Endothelial cell of umbilical vein (primary cell): ENCODE results near the gene ZCWPW1. TPM values are rescaled to one million over a fixed set of nuclear protein-coding genes. Genes with fewer than 3 reads are reported as not detected.

ENCODE experiments used
- BruUV-seq: library from RNA; stranded (reverse); fragments of 400-500 nt; replicated peaks from 2 replicates; lab custom pipeline; 2021; lab: Mats Ljungman, UMichigan
- CTCF ChIA-PET: fragments of 300-600, 350-600 bp; sonication (Branson Sonifier 250); formaldehyde crosslinking; loops from one replicate; lab custom pipeline; 2021; ENCODE audit warnings: antibody characterized with exemption, inconsistent platforms; lab: Charles Lee
- POLR2A ChIA-PET: fragments of 300-600, 350-600 bp; sonication (Branson Sonifier 250); formaldehyde crosslinking; loops from one replicate; lab custom pipeline; 2021; ENCODE audit warnings: antibody characterized with exemption, inconsistent platforms; lab: Charles Lee
- DNase-seq: peaks from one replicate; pipeline ENCODE4 v3.0.0-alpha.2; 2011; ENCODE audit warnings: low read depth, low spot score
- FAIRE-seq: peaks from 2 replicates; lab custom pipeline; 2011; peaks lifted over from hg19 to GRCh38; lab: Jason Lieb, UNC
- H2AFZ ChIP-seq: 2 replicates; pipeline ENCODE4 v1.6.0; 2012; ENCODE audit warnings: low read depth, low read length, control low read depth, inconsistent platforms
- H3K27ac ChIP-seq: 2 replicates; pipeline ENCODE4 v1.5.1; 2011; ENCODE audit warnings: low read depth, mild to moderate bottlenecking, control low read depth, low read length, moderate library complexity; ENCODE audit not compliant: insufficient read depth
- H3K27me3 ChIP-seq, 2 experiments: 2 replicates each; pipeline versions ENCODE4 v1.6.0 to v1.6.1; 2011; ENCODE audit warnings: low read length in 2 of 2, mixed read lengths in 1 of 2; ENCODE audit not compliant: control insufficient read depth in 2 of 2, insufficient read depth in 2 of 2
- H3K36me3 ChIP-seq, 2 experiments: 2 replicates in 1 of 2; 3 replicates in 1 of 2; pipeline ENCODE4 v1.5.1; 2011; ENCODE audit warnings: low read length in 2 of 2, mild to moderate bottlenecking in 1 of 2, moderate library complexity in 1 of 2; ENCODE audit not compliant: control insufficient read depth in 2 of 2, insufficient read depth in 2 of 2; ENCODE audit errors: extremely low read depth in 1 of 2
- H3K4me1 ChIP-seq: 3 replicates; pipeline ENCODE4 v1.5.1; 2011; ENCODE audit warnings: mild to moderate bottlenecking, low read length; ENCODE audit not compliant: control insufficient read depth, insufficient read depth; ENCODE audit errors: extremely low read depth
- H3K4me2 ChIP-seq: 2 replicates; pipeline ENCODE4 v1.6.1; 2011; ENCODE audit warnings: low read length, control low read depth, mixed read lengths; ENCODE audit not compliant: insufficient read depth
- H3K4me3 ChIP-seq, 3 experiments: fragments of 200-600 bp in 1 of 3; sonication (generic), shearing (Covaris generic) in 1 of 3; replicated peaks in 1 of 3; 2 replicates each; pipeline ENCODE4 v1.5.1; 2011 to 2016; ENCODE audit warnings: control low read depth in 3 of 3, low read length in 3 of 3, mild to moderate bottlenecking in 2 of 3, inconsistent platforms in 1 of 3, low read depth in 1 of 3, moderate library complexity in 1 of 3; ENCODE audit not compliant: insufficient read depth in 1 of 3
- H3K79me2 ChIP-seq: 2 replicates; pipeline ENCODE4 v1.6.0; 2012; ENCODE audit warnings: low read length, inconsistent platforms; ENCODE audit not compliant: control insufficient read depth, insufficient read depth
- H3K9ac ChIP-seq: replicated peaks from 2 replicates; pipeline ENCODE3; 2011; ENCODE audit warnings: low read length, control low read depth; ENCODE audit not compliant: insufficient read depth; ENCODE audit errors: extremely low read depth
- H3K9me1 ChIP-seq: replicated peaks from 3 replicates; pipeline ENCODE4 v1.6.0; 2011; ENCODE audit warnings: mild to moderate bottlenecking, low read length; ENCODE audit not compliant: control insufficient read depth, insufficient read depth; ENCODE audit errors: extremely low read depth
- H3K9me3 ChIP-seq: replicated peaks from 2 replicates; pipeline ENCODE4 v1.5.1; 2012; ENCODE audit warnings: low read length, inconsistent platforms; ENCODE audit not compliant: control insufficient read depth, insufficient read depth
- H4K20me1 ChIP-seq: replicated peaks from 2 replicates; pipeline ENCODE3; 2011; ENCODE audit warnings: mild to moderate bottlenecking, low read length; ENCODE audit not compliant: control insufficient read depth, insufficient read depth; ENCODE audit errors: extremely low read depth
- EZH2 ChIP-seq: IDR thresholded peaks from 2 replicates; pipeline ENCODE4 v1.6.1; 2012; ENCODE audit warnings: borderline replicate concordance, low read depth, mild to moderate bottlenecking, moderate library complexity, low read length, inconsistent platforms; ENCODE audit not compliant: severe bottlenecking
- GATA2 ChIP-seq: IDR thresholded peaks from 2 replicates; pipeline ENCODE4 v1.7.0; 2011; ENCODE audit warnings: low read depth, mild to moderate bottlenecking, moderate library complexity, mixed read lengths, low read length; ENCODE audit not compliant: insufficient read length, insufficient read depth
- JUN ChIP-seq: IDR thresholded peaks from 2 replicates; pipeline ENCODE4 v1.6.1; 2011; ENCODE audit warnings: borderline replicate concordance, low read depth; ENCODE audit not compliant: insufficient read length, insufficient read depth
- dilution Hi-C: fragments of 300-500 bp; cut with MboI; formaldehyde crosslinking; loops from one replicate; pipeline ENCODE4 v1.15.0; 2019; ENCODE audit warnings: low sequenced_read_pairs; ENCODE audit not compliant: extremely low pct_ligation_motif_present
- intact Hi-C: fragments of 100-400 bp; cut with micrococcal nuclease; formaldehyde crosslinking; loops from one replicate; pipeline ENCODE4 v1.10.0; 2022
- polyA plus RNA-seq, 4 experiments: library from polyadenylated mRNA; depleted of rRNA in 3 of 4; stranded (reverse) in 3 of 4; unstranded in 1 of 4; fragments of >200 nt; gene quantifications; 2 replicates each; pipeline versions ENCODE4 v1.2.1 to v1.2.3, GENCODE V29; 2011 to 2012; ENCODE audit warnings: missing spikeins in 1 of 4
- total RNA-seq: library from RNA; stranded (reverse); gene quantifications from 2 replicates; pipeline ENCODE4 v1.2.3, GENCODE V29; 2021
- TF ChIP-seq, protein P1 (sequence below): IDR thresholded peaks from 2 replicates; pipeline ENCODE4 v1.6.1; 2011; ENCODE audit not compliant: insufficient read depth, insufficient read length

Gene ZCWPW1
- total and polyA plus RNA-seq, 2 donors (not counting 3 experiments of a cell fraction or from before 2014, with no cell fraction given), result 0.31 to 0.32 TPM

DNA sequence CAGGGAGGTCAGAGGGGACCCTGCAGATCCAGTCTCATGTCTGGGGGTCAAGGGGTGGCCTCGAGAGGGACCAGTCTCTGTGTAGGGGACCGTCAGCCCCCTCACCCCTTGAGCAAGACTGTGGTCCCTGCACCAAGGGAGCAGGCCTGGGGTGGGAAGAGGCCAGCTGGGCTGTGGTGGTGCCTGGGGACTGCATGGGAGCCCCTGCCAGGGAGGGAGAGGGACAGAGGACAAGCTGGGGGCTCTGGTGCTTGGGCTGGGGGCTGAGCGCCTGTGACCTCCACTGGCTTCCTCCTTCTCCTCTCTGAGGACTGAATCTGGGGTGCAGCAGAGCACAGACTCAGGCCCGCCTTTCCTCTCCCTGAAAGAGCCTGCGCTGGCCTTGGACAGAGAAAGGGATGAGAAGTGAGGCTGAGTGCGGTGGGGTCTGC lies 71.4 kb downstream of the ZCWPW1 start:
- H3K4me2 ChIP-seq, result no peak overlapping the region
- no peak overlapping the region for H3K27ac ChIP-seq
- dilution Hi-C loops (no loop called here), intact Hi-C loops (loop anchor here (5.0 kb wide), 1 partner anchor 50 kb away; no protein-coding TSS in a partner anchor)
- DNase-seq (no peak), FAIRE-seq (no peak)
- TF ChIP-seq JUN (no peak), EZH2 (no peak)
- TF ChIP-seq, protein P1, sequence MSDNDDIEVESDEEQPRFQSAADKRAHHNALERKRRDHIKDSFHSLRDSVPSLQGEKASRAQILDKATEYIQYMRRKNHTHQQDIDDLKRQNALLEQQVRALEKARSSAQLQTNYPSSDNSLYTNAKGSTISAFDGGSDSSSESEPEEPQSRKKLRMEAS, result no peak
- H3K27me3 ChIP-seq, result no peaks in the 10 kb centered on the region
- H3K4me3 ChIP-seq, result no peak overlapping the region
- ChIA-PET POLR2A (no interaction called here), CTCF (no interaction called here)
- H2AFZ ChIP-seq, result no peak overlapping the region
- H3K4me1 ChIP-seq, result no peaks in the 10 kb centered on the region
- no TSS peak for BruUV-seq
- no peaks in the 10 kb centered on the region for H3K9me1 ChIP-seq
- H3K79me2 ChIP-seq, result no peaks in the 10 kb centered on the region
- H3K9ac ChIP-seq, result no peak overlapping the region
- H4K20me1 ChIP-seq, result no peaks in the 10 kb centered on the region
- no peaks in the 10 kb centered on the region for H3K9me3 ChIP-seq
- peaks cover 2 to 66% of the 10 kb centered on the region in 2 experiments for H3K36me3 ChIP-seq

DNA sequence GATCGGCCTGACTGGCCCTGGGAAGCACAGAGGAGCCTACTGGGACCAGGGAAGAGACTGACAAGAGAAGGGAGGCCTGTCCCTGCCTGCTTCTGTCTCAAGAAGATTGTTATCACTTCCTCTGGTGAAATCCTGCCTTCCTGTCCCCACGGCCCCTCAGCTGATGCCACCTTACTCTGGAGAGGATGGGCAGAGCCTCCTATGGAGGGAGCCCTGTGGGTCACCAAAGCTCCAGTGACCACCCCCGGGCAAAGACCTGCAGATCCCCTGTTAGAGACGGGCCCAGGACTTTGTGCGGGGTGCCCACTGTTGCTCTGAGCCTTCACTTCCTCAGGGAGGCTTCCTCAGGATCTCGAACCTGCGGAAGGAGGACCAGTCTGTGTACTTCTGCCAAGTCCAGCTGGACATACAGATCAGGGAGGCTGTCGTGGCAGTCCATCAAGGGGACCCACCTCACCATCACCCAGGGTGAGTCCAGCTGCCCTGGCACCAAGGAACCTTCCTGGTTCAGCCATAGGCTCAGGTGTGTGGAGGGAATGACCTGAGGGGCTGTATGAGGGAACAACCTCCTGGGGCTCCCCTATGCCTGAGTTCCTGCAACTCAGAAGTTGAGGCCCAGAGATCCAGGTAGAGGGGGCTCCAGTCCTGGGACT lies 72.0 kb downstream of the ZCWPW1 start:
- peaks cover 3 to 68% of the 10 kb centered on the region in 2 experiments for H3K36me3 ChIP-seq
- no peaks in the 10 kb centered on the region for H3K9me1 ChIP-seq
- H3K27ac ChIP-seq, result no peak overlapping the region
- DNase-seq (no peak), FAIRE-seq (no peak)
- TF ChIP-seq JUN, result no peak
- no peak for TF ChIP-seq GATA2
- BruUV-seq, result no TSS peak
- H4K20me1 ChIP-seq, result no peaks in the 10 kb centered on the region
- no peak overlapping the region for H2AFZ ChIP-seq
- no peak overlapping the region for H3K4me3 ChIP-seq
- H3K4me2 ChIP-seq, result no peak overlapping the region
- ChIA-PET POLR2A (no interaction called here), CTCF (no interaction called here)
- no peaks in the 10 kb centered on the region for H3K4me1 ChIP-seq
- no peaks in the 10 kb centered on the region for H3K9me3 ChIP-seq
- H3K9ac ChIP-seq, result no peak overlapping the region
- no peaks in the 10 kb centered on the region for H3K79me2 ChIP-seq
- intact Hi-C loops, result loop anchor here (5.0 kb wide), 1 partner anchor 51 kb away; no protein-coding TSS in a partner anchor
- no peaks in the 10 kb centered on the region for H3K27me3 ChIP-seq
- dilution Hi-C loops, result no loop called here
